Amniotic epithelial cell (primary cell): ENCODE results near the gene KIAA0930.

Source experiments
- DNase-seq: peaks from one replicate; pipeline ENCODE4 v3.0.0-alpha.2; 2010; ENCODE audit warnings: low read depth

KIAA0930 gene

GRCh38 chr22:45237065-45237990, 3.4 kb downstream of the KIAA0930 start:
- no peak for DNase-seq

- DNase-seq = no peak
Observed at GRCh38 chr22:45235851-45236342, 4.8 kb downstream of the KIAA0930 start.

- no peak for DNase-seq
Observed at GRCh38 chr22:45235101-45235777, 5.5 kb downstream of the KIAA0930 start.

- no peak for DNase-seq
Observed at GRCh38 chr22:45233827-45234226, 6.9 kb downstream of the KIAA0930 start.

- DNase-seq = no peak
Observed at GRCh38 chr22:45233386-45233785, 7.3 kb downstream of the KIAA0930 start.

GRCh38 chr22:45231293-45231692, 9.4 kb downstream of the KIAA0930 start:
- DNase-seq = no peak

GRCh38 chr22:45230026-45230721, 10.5 kb downstream of the KIAA0930 start:
- DNase-seq = no peak

GRCh38 chr22:45229181-45229580, 11.5 kb downstream of the KIAA0930 start:
- no peak for DNase-seq

GRCh38 chr22:45228401-45228754, 12.3 kb downstream of the KIAA0930 start:
- DNase-seq = no peak

- no peak for DNase-seq
Observed at GRCh38 chr22:45227645-45228400, 12.9 kb downstream of the KIAA0930 start.

GRCh38 chr22:45226503-45227186, 14.0 kb downstream of the KIAA0930 start:
- peak; percentile 44 for DNase-seq

- DNase-seq = peak; percentile 91
Observed at GRCh38 chr22:45225732-45226502, 14.8 kb downstream of the KIAA0930 start.

- no peak for DNase-seq
Observed at GRCh38 chr22:45224988-45225731, 15.5 kb downstream of the KIAA0930 start.

GRCh38 chr22:45224331-45224730, 16.4 kb downstream of the KIAA0930 start:
- no peak for DNase-seq

GRCh38 chr22:45223304-45224117, 17.2 kb downstream of the KIAA0930 start:
- peak; percentile 16 for DNase-seq

- no peak for DNase-seq
Observed at GRCh38 chr22:45221201-45221600, 19.5 kb downstream of the KIAA0930 start.

GRCh38 chr22:45218976-45219375, 21.7 kb downstream of the KIAA0930 start:
- no peak for DNase-seq

GRCh38 chr22:45217806-45218205, 22.9 kb downstream of the KIAA0930 start:
- no peak for DNase-seq

- DNase-seq = no peak
Observed at GRCh38 chr22:45217345-45217744, 23.3 kb downstream of the KIAA0930 start.
